Esophagus muscularis mucosa (tissue), 4 donors: ENCODE measurements around the gene ZDHHC12. TPM values are rescaled to one million over a fixed set of nuclear protein-coding genes. Genes with fewer than 3 reads are reported as not detected.
"Not testable (repeated sequence)": the region's sequence is repeated elsewhere in the genome, so short reads cannot be mapped to it uniquely, and the experiment has no call there.

Experiments used
- DNase-seq: peaks from one replicate; pipeline ENCODE4 v3.0.0-alpha.2; 2017; ENCODE audit errors: extremely low spot score
- H3K27ac ChIP-seq, 4 donors: fragments of 200-600 bp; sonication (generic); replicated peaks in 1 of 4; 1 replicate in 3 of 4; 2 replicates in 1 of 4; pipeline ENCODE4 v1.5.1; 2016 to 2019; ENCODE audit warnings: mild to moderate bottlenecking in 1 of 4
- H3K27me3 ChIP-seq, 4 donors: fragments of 200-600 bp; sonication (generic); one replicate each; pipeline versions ENCODE4 v1.5.1 to v1.6.0; 2016 to 2019
- H3K36me3 ChIP-seq, 4 donors: fragments of 200-600 bp; sonication (generic); one replicate each; pipeline ENCODE4 v1.5.1; 2016 to 2019
- H3K4me1 ChIP-seq, 4 donors: fragments of 200-600 bp; sonication (generic); one replicate each; pipeline ENCODE4 v1.5.1; 2016 to 2019
- H3K4me3 ChIP-seq, 4 donors: fragments of 200-600 bp; sonication (generic); 1 replicate in 2 of 4; 2 replicates in 2 of 4; pipeline ENCODE4 v1.5.1; 2016 to 2019; ENCODE audit warnings: mild to moderate bottlenecking in 4 of 4, moderate library complexity in 1 of 4
- H3K9me3 ChIP-seq, 4 donors: fragments of 200-600 bp; sonication (generic); 1 replicate in 3 of 4; 2 replicates in 1 of 4; pipeline ENCODE4 v1.5.1; 2016 to 2019
- CTCF ChIP-seq, 3 experiments: fragments of 200-600 bp in 2 of 3; fragments of 450-650 bp in 1 of 3; sonication (generic) in 2 of 3; IDR thresholded peaks; one replicate each; pipeline ENCODE4 v1.5.1; 2017 to 2019; ENCODE audit warnings: antibody characterized with exemption in 3 of 3, mild to moderate bottlenecking in 2 of 3, moderate library complexity in 1 of 3
- EP300 ChIP-seq: sonication (generic); formaldehyde crosslinking; IDR thresholded peaks from one replicate; pipeline ENCODE4 v1.6.1; 2017; ENCODE audit warnings: antibody characterized with exemption
- POLR2A ChIP-seq: fragments of 450-650 bp; IDR thresholded peaks from one replicate; pipeline ENCODE4 v1.6.1; 2017; ENCODE audit warnings: antibody characterized with exemption, moderate library complexity, mild to moderate bottlenecking, low read depth
- POLR2AphosphoS5 ChIP-seq, 2 donors: sonication (generic); formaldehyde crosslinking; IDR thresholded peaks; one replicate each; pipeline ENCODE4 v1.6.1; 2017; ENCODE audit warnings: antibody characterized with exemption in 2 of 2
- WGBS: methylation state at CpG from one replicate; pipeline ENCODE4 v1.1.5; 2018; 5-methylcytosine and 5-hydroxymethylcytosine counted together
- intact Hi-C: fragments of 100-400 bp; cut with DNase I; formaldehyde crosslinking; loops from one replicate; pipeline ENCODE4 v1.15.1; 2023
- total RNA-seq, 4 donors: library from RNA; depleted of rRNA; stranded (reverse); fragments of >200 nt; gene quantifications; one replicate each; pipeline versions ENCODE4 v1.1.0 to v1.2.1, GENCODE V29; 2016

The ZDHHC12 gene
- total RNA-seq, 4 donors from 2014 or later = 23.3 to 35.7 (median 29.8) TPM

DNA sequence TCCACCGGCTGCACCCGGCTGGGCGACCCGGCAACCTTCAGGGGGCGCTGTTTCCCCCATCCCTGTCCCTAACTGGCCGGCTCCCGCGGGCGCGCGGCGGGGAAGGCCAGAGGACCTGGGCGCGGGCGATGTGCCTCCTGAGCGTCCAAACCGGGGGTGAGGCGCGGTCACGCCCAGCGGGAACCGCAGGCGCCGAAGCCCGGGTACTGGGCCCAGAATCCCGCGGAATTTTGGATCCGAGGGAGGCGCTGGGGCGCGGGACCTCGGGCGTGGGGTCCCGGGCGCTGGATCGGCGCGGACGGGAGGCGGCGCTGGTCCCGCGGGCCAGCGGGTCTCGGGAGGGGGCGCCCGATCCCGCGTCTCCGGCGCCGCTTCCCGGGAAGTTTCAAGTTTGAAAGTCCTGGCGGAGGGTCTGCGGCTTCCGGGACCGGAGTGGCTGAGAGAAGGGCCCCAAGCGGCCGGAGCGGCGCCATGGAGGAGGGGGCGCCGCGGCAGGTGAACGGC lies 21.4 kb downstream of the ZDHHC12 start, which contains the start of gene PKN3:
PKN3 (plus strand) TSS at position 59 of the 504 bp plus-strand sequence; CDS start at position 472, 413 bp downstream.
- intact Hi-C loops = loop anchor here (2.0 to 5.0 kb wide), 2 partner anchors 55 to 84 kb away; partner anchors contain the start of gene TBC1D13
- no peak for DNase-seq
- 0% methylated on average over 5 of the region's 65 CpGs for WGBS
- H3K9me3 ChIP-seq = no peaks in the 10 kb centered on the region
- peak within 1 kb of the TSS; percentile 69 to 81 (median 77) for H3K4me3 ChIP-seq
- TF ChIP-seq CTCF (IDR thresholded peaks at IDR 0.05) (peak; percentile 86 to 92 (median 89)), EP300 (no peak), POLR2AphosphoS5 (IDR thresholded peaks at IDR 0.05) (peak; percentile 47 to 63), POLR2A (no peak)
- H3K27ac ChIP-seq = peak within 1 kb of the TSS; percentile 74 to 85 (median 80)
- peaks cover 6 to 27% (median 23%) of the 10 kb centered on the region in 4 donors for H3K4me1 ChIP-seq
- H3K27me3 ChIP-seq = no peaks in the 10 kb centered on the region
- peaks cover 0 to 13% (median 0%) of the 10 kb centered on the region in 4 donors for H3K36me3 ChIP-seq

- H3K27ac ChIP-seq = no peak overlapping the region
- H3K4me1 ChIP-seq = peaks cover 6 to 27% (median 23%) of the 10 kb centered on the region in 4 donors
- TF ChIP-seq CTCF (IDR thresholded peaks at IDR 0.05) (no peak), EP300 (no peak), POLR2AphosphoS5 (IDR thresholded peaks at IDR 0.05) (no peak), POLR2A (no peak)
- H3K4me3 ChIP-seq = no peak overlapping the region
- intact Hi-C loops = loop anchor here (5.0 kb wide), 1 partner anchor 54 kb away; no protein-coding TSS in a partner anchor
- H3K9me3 ChIP-seq = no peaks in the 10 kb centered on the region
- peaks cover 0 to 5% (median 2%) of the 10 kb centered on the region in 4 donors for H3K36me3 ChIP-seq
- H3K27me3 ChIP-seq = no peaks in the 10 kb centered on the region
- DNase-seq = no peak
- WGBS = 64% methylated on average over 10 of the region's 10 CpGs
Measured at GRCh38 chr9:128701227-128701854, 22.6 kb downstream of the ZDHHC12 start.

- DNase-seq, H3K27ac ChIP-seq, H3K9me3 ChIP-seq, H3K4me3 ChIP-seq, H3K27me3 ChIP-seq, intact Hi-C loops: not testable (repeated sequence)
- H3K36me3 ChIP-seq = peaks cover 8 to 26% (median 19%) of the 10 kb centered on the region in 4 donors
- peaks cover 6 to 27% (median 23%) of the 10 kb centered on the region in 4 donors for H3K4me1 ChIP-seq
- 93% methylated on average over 30 of the region's 30 CpGs for WGBS
Measured at GRCh38 chr9:128699096-128699795, 24.7 kb downstream of the ZDHHC12 start.

DNA sequence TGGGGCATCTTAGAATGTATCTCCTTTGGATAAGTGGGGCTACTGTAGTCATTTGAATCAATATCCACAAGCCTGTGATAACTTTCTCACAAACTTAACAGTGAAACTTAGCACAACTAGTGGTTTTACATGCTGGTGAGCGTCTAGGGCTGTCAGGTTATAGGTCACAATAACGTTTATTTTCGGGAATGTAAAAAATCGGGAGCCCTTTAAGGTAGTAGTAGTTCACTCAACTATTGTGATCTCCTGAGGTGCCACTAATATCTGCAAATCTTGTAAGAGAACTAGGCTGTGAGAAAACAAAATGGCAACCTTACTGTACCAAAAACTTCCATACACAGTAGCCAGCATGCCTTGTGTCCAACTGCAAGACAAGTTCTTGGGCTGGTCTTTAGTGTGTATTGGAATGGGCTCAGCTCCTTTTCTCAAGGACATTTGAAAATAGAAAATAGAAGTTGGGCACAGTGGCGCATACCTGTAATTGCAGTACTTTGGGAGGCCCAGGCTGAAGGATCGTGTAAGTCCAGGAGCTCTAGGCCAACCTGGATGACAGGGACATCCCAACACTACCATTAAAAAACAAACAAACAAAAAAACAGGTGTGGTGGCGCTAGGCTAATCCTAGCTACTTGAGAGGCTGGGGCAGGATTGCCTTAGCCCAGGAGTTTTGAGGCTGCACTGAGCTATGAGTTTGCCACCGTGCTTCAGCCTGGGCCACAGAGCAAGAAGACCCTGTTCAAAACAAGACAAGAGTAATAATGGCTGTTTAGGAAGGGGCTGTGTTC lies 26.8 kb downstream of the ZDHHC12 start:
- peaks cover 28 to 47% (median 40%) of the 10 kb centered on the region in 4 donors for H3K36me3 ChIP-seq
- no peaks in the 10 kb centered on the region for H3K27me3 ChIP-seq
- DNase-seq = no peak
- H3K4me1 ChIP-seq = peaks cover 6 to 13% (median 9%) of the 10 kb centered on the region in 4 donors
- intact Hi-C loops = no loop called here
- no peaks in the 10 kb centered on the region for H3K9me3 ChIP-seq
- no peak overlapping the region for H3K27ac ChIP-seq
- TF ChIP-seq EP300 = no peak
- TF ChIP-seq POLR2AphosphoS5 (IDR thresholded peaks at IDR 0.05) = no peak
- TF ChIP-seq CTCF (IDR thresholded peaks at IDR 0.05) = no peak
- TF ChIP-seq POLR2A = no peak
- no peak overlapping the region for H3K4me3 ChIP-seq
- WGBS = 68% methylated on average over 8 of the region's 8 CpGs
